GM12878 (cell line): Measurements from ENCODE around the gene CPEB1. TPM values are rescaled to one million over a fixed set of nuclear protein-coding genes. Genes with fewer than 3 reads are reported as not detected.

Source experiments
- POLR2AphosphoS2 ChIP-seq: IDR thresholded peaks from 2 replicates; pipeline ENCODE4 v1.6.1; 2011; ENCODE audit warnings: low read depth, mild to moderate bottlenecking, low read length, improper control_type of control experiment, moderate library complexity
- POU2F2 ChIP-seq: IDR thresholded peaks from 3 replicates; pipeline ENCODE4 v1.6.1; 2011; ENCODE audit warnings: low read depth, mild to moderate bottlenecking, low read length, borderline replicate concordance
- ZBTB33 ChIP-seq: fragments of 450-650 bp; IDR thresholded peaks from 2 replicates; pipeline ENCODE4 v1.6.1; 2017; ENCODE audit warnings: mild to moderate bottlenecking
- polyA plus RNA-seq, 11 experiments: library from polyadenylated mRNA; depleted of rRNA in 4 of 11; unstranded in 6 of 11; stranded (reverse) in 5 of 11; fragments of >200 nt; fragmentation: Nextera tagmentation in 4 of 11; fragmentation: Illumina TruSeq in 1 of 11; extraction: Ambion mirVana in 4 of 11; extraction: Trizol in 1 of 11; gene quantifications; 1 replicate in 1 of 11; 2 replicates in 10 of 11; pipeline versions ENCODE4 v1.2.1 to v1.2.3, GENCODE V29; 2011 to 2016; ENCODE audit warnings: inconsistent platforms in 2 of 11, missing spikeins in 2 of 11, low read depth in 1 of 11
- total RNA-seq, 4 experiments: library from RNA; depleted of rRNA in 3 of 4; stranded (reverse); fragments of >200 nt in 3 of 4; fragmentation: Illumina TruSeq in 1 of 4; extraction: Trizol in 1 of 4; gene quantifications; 2 replicates each; pipeline versions ENCODE4 v1.2.1 to v1.2.3, GENCODE V29; 2013 to 2021
- TF ChIP-seq, protein P1 (sequence below): IDR thresholded peaks from 2 replicates; pipeline ENCODE4 v1.6.1; 2012; ENCODE audit warnings: improper control_type of control experiment, low read depth, low read length; ENCODE audit not compliant: insufficient replicate concordance

CPEB1 gene
- total and polyA plus RNA-seq, 10 of the 15 experiments (the other 5 are each of a cell fraction or from before 2014, with no cell fraction given) = 0.05 to 1.1 (median 0.46) TPM

- TF ChIP-seq, protein P1, sequence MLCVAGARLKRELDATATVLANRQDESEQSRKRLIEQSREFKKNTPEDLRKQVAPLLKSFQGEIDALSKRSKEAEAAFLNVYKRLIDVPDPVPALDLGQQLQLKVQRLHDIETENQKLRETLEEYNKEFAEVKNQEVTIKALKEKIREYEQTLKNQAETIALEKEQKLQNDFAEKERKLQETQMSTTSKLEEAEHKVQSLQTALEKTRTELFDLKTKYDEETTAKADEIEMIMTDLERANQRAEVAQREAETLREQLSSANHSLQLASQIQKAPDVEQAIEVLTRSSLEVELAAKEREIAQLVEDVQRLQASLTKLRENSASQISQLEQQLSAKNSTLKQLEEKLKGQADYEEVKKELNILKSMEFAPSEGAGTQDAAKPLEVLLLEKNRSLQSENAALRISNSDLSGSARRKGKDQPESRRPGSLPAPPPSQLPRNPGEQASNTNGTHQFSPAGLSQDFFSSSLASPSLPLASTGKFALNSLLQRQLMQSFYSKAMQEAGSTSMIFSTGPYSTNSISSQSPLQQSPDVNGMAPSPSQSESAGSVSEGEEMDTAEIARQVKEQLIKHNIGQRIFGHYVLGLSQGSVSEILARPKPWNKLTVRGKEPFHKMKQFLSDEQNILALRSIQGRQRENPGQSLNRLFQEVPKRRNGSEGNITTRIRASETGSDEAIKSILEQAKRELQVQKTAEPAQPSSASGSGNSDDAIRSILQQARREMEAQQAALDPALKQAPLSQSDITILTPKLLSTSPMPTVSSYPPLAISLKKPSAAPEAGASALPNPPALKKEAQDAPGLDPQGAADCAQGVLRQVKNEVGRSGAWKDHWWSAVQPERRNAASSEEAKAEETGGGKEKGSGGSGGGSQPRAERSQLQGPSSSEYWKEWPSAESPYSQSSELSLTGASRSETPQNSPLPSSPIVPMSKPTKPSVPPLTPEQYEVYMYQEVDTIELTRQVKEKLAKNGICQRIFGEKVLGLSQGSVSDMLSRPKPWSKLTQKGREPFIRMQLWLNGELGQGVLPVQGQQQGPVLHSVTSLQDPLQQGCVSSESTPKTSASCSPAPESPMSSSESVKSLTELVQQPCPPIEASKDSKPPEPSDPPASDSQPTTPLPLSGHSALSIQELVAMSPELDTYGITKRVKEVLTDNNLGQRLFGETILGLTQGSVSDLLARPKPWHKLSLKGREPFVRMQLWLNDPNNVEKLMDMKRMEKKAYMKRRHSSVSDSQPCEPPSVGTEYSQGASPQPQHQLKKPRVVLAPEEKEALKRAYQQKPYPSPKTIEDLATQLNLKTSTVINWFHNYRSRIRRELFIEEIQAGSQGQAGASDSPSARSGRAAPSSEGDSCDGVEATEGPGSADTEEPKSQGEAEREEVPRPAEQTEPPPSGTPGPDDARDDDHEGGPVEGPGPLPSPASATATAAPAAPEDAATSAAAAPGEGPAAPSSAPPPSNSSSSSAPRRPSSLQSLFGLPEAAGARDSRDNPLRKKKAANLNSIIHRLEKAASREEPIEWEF = no peak
- TF ChIP-seq POLR2AphosphoS2 = no peak
- TF ChIP-seq ZBTB33 = no peak
- TF ChIP-seq POU2F2 = no peak
These were observed 113.4 kb downstream of the CPEB1 start (continued) for GRCh38 chr15:82533801-82534200.
